SK-N-SH treated with all-trans-retinoic acid at 6 μM for 48 hours (cell line): Measurements from ENCODE around the gene MRGPRD.

Experiments used
- ATAC-seq: fragments of 200-7000 bp; cut with Tn5 transposase; 3 replicates; pipeline ENCODE4 v1.9.1; 2020; ENCODE audit warnings: mild to moderate bottlenecking, moderate library complexity
- ARNTL ChIP-seq: fragments of 450-650 bp; formaldehyde crosslinking; IDR thresholded peaks from 2 replicates; pipeline ENCODE4 v1.5.0; 2020; ENCODE audit warnings: low read depth, mild to moderate bottlenecking, moderate library complexity, borderline replicate concordance
- BACH2 ChIP-seq: fragments of 250-450 bp; sonication (Bioruptor Pico); IDR thresholded peaks from 2 replicates; pipeline ENCODE4 v1.9.0; 2021; ENCODE audit warnings: mild to moderate bottlenecking, borderline replicate concordance
- CREB5 ChIP-seq: fragments of 250-450 bp; sonication (Bioruptor Pico); IDR thresholded peaks from 2 replicates; pipeline ENCODE4 v1.5.1; 2020; ENCODE audit warnings: low read depth, mild to moderate bottlenecking, moderate library complexity
- CSDC2 ChIP-seq: fragments of 250-450 bp; sonication (Bioruptor Pico); IDR thresholded peaks from 2 replicates; pipeline ENCODE4 v1.5.0; 2020; ENCODE audit warnings: mild to moderate bottlenecking, moderate library complexity
- CSRNP3 ChIP-seq: fragments of 250-450 bp; sonication (Bioruptor Pico); IDR thresholded peaks from 2 replicates; pipeline ENCODE4 v1.5.1; 2021; ENCODE audit warnings: mild to moderate bottlenecking, moderate library complexity
- ESRRG ChIP-seq: fragments of 250-450 bp; sonication (Bioruptor Pico); IDR thresholded peaks from 2 replicates; pipeline ENCODE4 v1.6.1; 2021; ENCODE audit warnings: mild to moderate bottlenecking
- GLIS3 ChIP-seq: fragments of 250-450 bp; sonication (Bioruptor Pico); IDR thresholded peaks from 2 replicates; pipeline ENCODE4 v1.5.0; 2020; ENCODE audit warnings: mild to moderate bottlenecking, moderate library complexity
- ISL1 ChIP-seq: fragments of 250-450 bp; sonication (Bioruptor Pico); IDR thresholded peaks from 2 replicates; pipeline ENCODE4 v2.1.2; 2022; ENCODE audit warnings: mild to moderate bottlenecking, moderate library complexity
- PATZ1 ChIP-seq: fragments of 250-450 bp; sonication (Bioruptor Pico); IDR thresholded peaks from 2 replicates; pipeline ENCODE4 v1.8.0; 2020; ENCODE audit warnings: mild to moderate bottlenecking, moderate library complexity, borderline replicate concordance
- PPARA ChIP-seq: fragments of 250-450 bp; sonication (Bioruptor Pico); IDR thresholded peaks from 2 replicates; pipeline ENCODE4 v1.5.0; 2020; ENCODE audit warnings: mild to moderate bottlenecking, borderline replicate concordance
- RARB ChIP-seq: fragments of 250-450 bp; sonication (Bioruptor Pico); IDR thresholded peaks from 2 replicates; pipeline ENCODE4 v1.8.0; 2021; ENCODE audit warnings: mild to moderate bottlenecking, moderate library complexity
- TCF4 ChIP-seq: fragments of 250-450 bp; sonication (Bioruptor Pico); IDR thresholded peaks from 2 replicates; pipeline ENCODE4 v1.8.0; 2021; ENCODE audit warnings: mild to moderate bottlenecking, moderate library complexity, borderline replicate concordance
- TOX ChIP-seq: fragments of 250-450 bp; sonication (Bioruptor Pico); IDR thresholded peaks from 2 replicates; pipeline ENCODE4 v1.8.0; 2021; ENCODE audit warnings: mild to moderate bottlenecking, moderate library complexity, borderline replicate concordance
- ZFP3 ChIP-seq: fragments of 250-450 bp; sonication (Bioruptor Pico); IDR thresholded peaks from 2 replicates; pipeline ENCODE4 v1.5.0; 2020; ENCODE audit warnings: mild to moderate bottlenecking, moderate library complexity
- ZFP30 ChIP-seq: fragments of 450-650 bp; formaldehyde crosslinking; IDR thresholded peaks from 2 replicates; pipeline ENCODE4 v1.5.0; 2022; ENCODE audit warnings: mild to moderate bottlenecking, moderate library complexity
- ZNF565 ChIP-seq: fragments of 450-650 bp; formaldehyde crosslinking; conservative IDR thresholded peaks from 2 replicates; pipeline ENCODE4 v1.5.0; 2020; ENCODE audit warnings: low read depth, mild to moderate bottlenecking, moderate library complexity
- ZNF70 ChIP-seq: fragments of 450-650 bp; formaldehyde crosslinking; IDR thresholded peaks from 2 replicates; pipeline ENCODE4 v1.5.0; 2020; ENCODE audit warnings: mild to moderate bottlenecking, moderate library complexity
- ZNF8 ChIP-seq: fragments of 450-650 bp; formaldehyde crosslinking; IDR thresholded peaks from 2 replicates; pipeline ENCODE4 v1.5.0; 2020; ENCODE audit warnings: mild to moderate bottlenecking, moderate library complexity
- TF ChIP-seq, protein P1 (sequence below): fragments of 250-450 bp; sonication (Bioruptor Pico); IDR thresholded peaks from 2 replicates; pipeline ENCODE4 v1.5.0; 2020; ENCODE audit warnings: mild to moderate bottlenecking, moderate library complexity
- TF ChIP-seq, protein P2 (sequence below): fragments of 250-450 bp; sonication (Bioruptor Pico); IDR thresholded peaks from 2 replicates; pipeline ENCODE4 v1.8.0; 2021; ENCODE audit warnings: low read depth, mild to moderate bottlenecking, moderate library complexity, borderline replicate concordance

The MRGPRD gene

GRCh38 chr11:68996376-68997123 lies 15.8 kb upstream of the MRGPRD start:
- ATAC-seq: no peak
- TF ChIP-seq RARB: no peak
- no peak for TF ChIP-seq GLIS3 (CRISPR knock-in tag)
- no peak for TF ChIP-seq PATZ1 (CRISPR knock-in tag)
- TF ChIP-seq BACH2 (CRISPR knock-in tag): no peak
- no peak for TF ChIP-seq CREB5 (CRISPR knock-in tag)
- no peak for TF ChIP-seq ESRRG (CRISPR knock-in tag)
- no peak for TF ChIP-seq ZNF8 (CRISPR knock-in tag)
- no peak for TF ChIP-seq TOX
- TF ChIP-seq CSDC2: no peak

- ATAC-seq: no peak
- no peak for TF ChIP-seq ZNF8 (CRISPR knock-in tag)
- TF ChIP-seq PATZ1 (CRISPR knock-in tag): no peak
- TF ChIP-seq BACH2 (CRISPR knock-in tag): no peak
- TF ChIP-seq ZNF565: no peak
- TF ChIP-seq GLIS3 (CRISPR knock-in tag): no peak
- TF ChIP-seq, protein P1, sequence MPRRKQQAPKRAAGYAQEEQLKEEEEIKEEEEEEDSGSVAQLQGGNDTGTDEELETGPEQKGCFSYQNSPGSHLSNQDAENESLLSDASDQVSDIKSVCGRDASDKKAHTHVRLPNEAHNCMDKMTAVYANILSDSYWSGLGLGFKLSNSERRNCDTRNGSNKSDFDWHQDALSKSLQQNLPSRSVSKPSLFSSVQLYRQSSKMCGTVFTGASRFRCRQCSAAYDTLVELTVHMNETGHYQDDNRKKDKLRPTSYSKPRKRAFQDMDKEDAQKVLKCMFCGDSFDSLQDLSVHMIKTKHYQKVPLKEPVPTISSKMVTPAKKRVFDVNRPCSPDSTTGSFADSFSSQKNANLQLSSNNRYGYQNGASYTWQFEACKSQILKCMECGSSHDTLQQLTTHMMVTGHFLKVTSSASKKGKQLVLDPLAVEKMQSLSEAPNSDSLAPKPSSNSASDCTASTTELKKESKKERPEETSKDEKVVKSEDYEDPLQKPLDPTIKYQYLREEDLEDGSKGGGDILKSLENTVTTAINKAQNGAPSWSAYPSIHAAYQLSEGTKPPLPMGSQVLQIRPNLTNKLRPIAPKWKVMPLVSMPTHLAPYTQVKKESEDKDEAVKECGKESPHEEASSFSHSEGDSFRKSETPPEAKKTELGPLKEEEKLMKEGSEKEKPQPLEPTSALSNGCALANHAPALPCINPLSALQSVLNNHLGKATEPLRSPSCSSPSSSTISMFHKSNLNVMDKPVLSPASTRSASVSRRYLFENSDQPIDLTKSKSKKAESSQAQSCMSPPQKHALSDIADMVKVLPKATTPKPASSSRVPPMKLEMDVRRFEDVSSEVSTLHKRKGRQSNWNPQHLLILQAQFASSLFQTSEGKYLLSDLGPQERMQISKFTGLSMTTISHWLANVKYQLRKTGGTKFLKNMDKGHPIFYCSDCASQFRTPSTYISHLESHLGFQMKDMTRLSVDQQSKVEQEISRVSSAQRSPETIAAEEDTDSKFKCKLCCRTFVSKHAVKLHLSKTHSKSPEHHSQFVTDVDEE: no peak
- no peak for TF ChIP-seq ZFP3 (CRISPR knock-in tag)
- no peak for TF ChIP-seq TOX
- no peak for TF ChIP-seq ARNTL (CRISPR knock-in tag)
- no peak for TF ChIP-seq TCF4 (CRISPR knock-in tag)
- no peak for TF ChIP-seq ISL1 (CRISPR knock-in tag)
- no peak for TF ChIP-seq ZFP30
- TF ChIP-seq RARB: no peak
- TF ChIP-seq CSDC2: no peak
- no peak for TF ChIP-seq ESRRG (CRISPR knock-in tag)
- no peak for TF ChIP-seq ZNF70 (CRISPR knock-in tag)
- TF ChIP-seq PPARA (CRISPR knock-in tag): no peak
- no peak for TF ChIP-seq CSRNP3
- TF ChIP-seq, protein P2, sequence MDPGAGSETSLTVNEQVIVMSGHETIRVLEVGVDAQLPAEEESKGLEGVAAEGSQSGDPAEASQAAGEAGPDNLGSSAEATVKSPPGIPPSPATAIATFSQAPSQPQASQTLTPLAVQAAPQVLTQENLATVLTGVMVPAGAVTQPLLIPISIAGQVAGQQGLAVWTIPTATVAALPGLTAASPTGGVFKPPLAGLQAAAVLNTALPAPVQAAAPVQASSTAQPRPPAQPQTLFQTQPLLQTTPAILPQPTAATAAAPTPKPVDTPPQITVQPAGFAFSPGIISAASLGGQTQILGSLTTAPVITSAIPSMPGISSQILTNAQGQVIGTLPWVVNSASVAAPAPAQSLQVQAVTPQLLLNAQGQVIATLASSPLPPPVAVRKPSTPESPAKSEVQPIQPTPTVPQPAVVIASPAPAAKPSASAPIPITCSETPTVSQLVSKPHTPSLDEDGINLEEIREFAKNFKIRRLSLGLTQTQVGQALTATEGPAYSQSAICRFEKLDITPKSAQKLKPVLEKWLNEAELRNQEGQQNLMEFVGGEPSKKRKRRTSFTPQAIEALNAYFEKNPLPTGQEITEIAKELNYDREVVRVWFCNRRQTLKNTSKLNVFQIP (CRISPR knock-in tag): no peak
- TF ChIP-seq, all 23 proteins: peak for 0
Observed at GRCh38 chr11:68994894-68995285, 14.1 kb upstream of the MRGPRD start.
